Type B pancreatic cell (in vitro differentiated cells): ENCODE measurements around the gene FAM120A. TPM values are rescaled to one million over a fixed set of nuclear protein-coding genes. Genes with fewer than 3 reads are reported as not detected.

Experiments used
- DNase-seq: peaks from one replicate; pipeline ENCODE4 v3.0.0; 2021; ENCODE audit warnings: mixed read lengths; ENCODE audit not compliant: unreplicated experiment; ENCODE audit errors: extremely low spot score
- H3K27ac Mint-ChIP-seq: 2 replicates; pipeline ENCODE4 v1.8.0; 2021; ENCODE audit warnings: mild to moderate bottlenecking, mixed read lengths
- H3K27me3 Mint-ChIP-seq: 2 replicates; pipeline ENCODE4 v1.8.0; 2021; ENCODE audit warnings: mixed read lengths
- H3K36me3 Mint-ChIP-seq: 2 replicates; pipeline ENCODE4 v1.8.0; 2021; ENCODE audit warnings: mixed read lengths
- H3K4me1 Mint-ChIP-seq: one replicate; pipeline ENCODE4 v1.8.0; 2021; ENCODE audit warnings: mixed read lengths; ENCODE audit not compliant: unreplicated experiment
- H3K4me3 Mint-ChIP-seq: 2 replicates; pipeline ENCODE4 v1.8.0; 2021; ENCODE audit warnings: mild to moderate bottlenecking, mixed read lengths
- H3K9me3 Mint-ChIP-seq: 2 replicates; pipeline ENCODE4 v1.8.0; 2021; ENCODE audit warnings: mixed read lengths
- total RNA-seq: library from RNA; stranded (reverse); gene quantifications from 2 replicates; pipeline ENCODE4 v1.2.1, GENCODE V29; 2021; ENCODE audit warnings: low replicate concordance
- TF ChIP-seq, protein P1 (sequence below): fragments of 200-600 bp; sonication (generic); conservative IDR thresholded peaks from 2 replicates; pipeline ENCODE4 v1.5.0; 2021; ENCODE audit warnings: antibody characterized with exemption, mild to moderate bottlenecking

The FAM120A gene
- total RNA-seq, 1 donor from 2014 or later, result 72.5 TPM

DNA sequence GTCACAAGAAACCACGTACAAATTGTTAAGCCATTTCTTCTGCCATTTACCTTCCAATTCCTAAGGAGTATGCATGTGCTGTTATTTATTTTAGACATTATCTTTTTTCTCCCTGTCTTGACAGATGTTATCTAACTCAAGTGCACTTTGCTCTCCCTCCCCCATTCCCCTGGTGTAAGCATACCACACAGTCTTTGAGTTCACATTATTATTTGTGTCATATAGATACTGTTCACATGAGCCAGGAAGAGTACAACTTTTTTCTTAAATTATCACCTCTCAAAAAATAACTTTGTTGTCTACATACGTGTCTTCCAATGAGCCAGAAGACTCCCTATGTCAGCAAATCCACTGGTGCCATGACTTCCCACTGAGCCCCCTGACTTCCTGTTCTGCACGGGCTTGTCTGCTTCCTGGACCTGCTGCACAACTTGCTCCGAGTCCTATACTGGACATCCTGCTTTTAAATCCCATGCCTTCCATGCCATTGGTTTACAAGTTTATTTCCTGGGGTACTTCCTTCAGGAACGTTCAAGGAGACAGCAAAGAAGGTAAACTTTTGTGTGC is 19.9 kb upstream of the FAM120A start:
- no peak overlapping the region for H3K4me3 Mint-ChIP-seq
- no peaks in the 10 kb centered on the region for H3K36me3 Mint-ChIP-seq
- no peak overlapping the region for H3K27ac Mint-ChIP-seq
- no peak for DNase-seq
- H3K4me1 Mint-ChIP-seq, result peaks cover 9% of the 10 kb centered on the region
- TF ChIP-seq, protein P1, sequence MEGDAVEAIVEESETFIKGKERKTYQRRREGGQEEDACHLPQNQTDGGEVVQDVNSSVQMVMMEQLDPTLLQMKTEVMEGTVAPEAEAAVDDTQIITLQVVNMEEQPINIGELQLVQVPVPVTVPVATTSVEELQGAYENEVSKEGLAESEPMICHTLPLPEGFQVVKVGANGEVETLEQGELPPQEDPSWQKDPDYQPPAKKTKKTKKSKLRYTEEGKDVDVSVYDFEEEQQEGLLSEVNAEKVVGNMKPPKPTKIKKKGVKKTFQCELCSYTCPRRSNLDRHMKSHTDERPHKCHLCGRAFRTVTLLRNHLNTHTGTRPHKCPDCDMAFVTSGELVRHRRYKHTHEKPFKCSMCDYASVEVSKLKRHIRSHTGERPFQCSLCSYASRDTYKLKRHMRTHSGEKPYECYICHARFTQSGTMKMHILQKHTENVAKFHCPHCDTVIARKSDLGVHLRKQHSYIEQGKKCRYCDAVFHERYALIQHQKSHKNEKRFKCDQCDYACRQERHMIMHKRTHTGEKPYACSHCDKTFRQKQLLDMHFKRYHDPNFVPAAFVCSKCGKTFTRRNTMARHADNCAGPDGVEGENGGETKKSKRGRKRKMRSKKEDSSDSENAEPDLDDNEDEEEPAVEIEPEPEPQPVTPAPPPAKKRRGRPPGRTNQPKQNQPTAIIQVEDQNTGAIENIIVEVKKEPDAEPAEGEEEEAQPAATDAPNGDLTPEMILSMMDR, result no peak
- no peaks in the 10 kb centered on the region for H3K27me3 Mint-ChIP-seq
- H3K9me3 Mint-ChIP-seq, result peaks cover 5% of the 10 kb centered on the region

DNA sequence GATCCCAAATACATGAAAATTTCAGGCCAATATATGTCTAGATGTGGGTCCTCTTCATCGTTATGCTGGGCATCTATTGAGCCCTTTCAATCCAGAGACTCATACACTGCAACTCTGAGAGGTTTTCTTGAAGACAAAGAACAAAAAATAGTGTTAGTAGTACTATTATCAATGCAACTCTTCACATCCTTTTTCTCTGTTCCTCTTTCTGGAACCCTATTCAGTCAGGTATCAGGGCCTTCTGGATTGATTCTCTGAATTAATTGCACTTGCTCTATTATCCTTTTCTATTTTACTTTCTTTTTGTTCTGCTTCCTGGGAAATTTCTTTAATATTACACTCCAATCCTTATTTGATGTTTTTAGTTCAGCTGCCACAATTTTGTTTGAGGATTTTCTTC is 18.5 kb upstream of the FAM120A start:
- no peak for DNase-seq

DNA sequence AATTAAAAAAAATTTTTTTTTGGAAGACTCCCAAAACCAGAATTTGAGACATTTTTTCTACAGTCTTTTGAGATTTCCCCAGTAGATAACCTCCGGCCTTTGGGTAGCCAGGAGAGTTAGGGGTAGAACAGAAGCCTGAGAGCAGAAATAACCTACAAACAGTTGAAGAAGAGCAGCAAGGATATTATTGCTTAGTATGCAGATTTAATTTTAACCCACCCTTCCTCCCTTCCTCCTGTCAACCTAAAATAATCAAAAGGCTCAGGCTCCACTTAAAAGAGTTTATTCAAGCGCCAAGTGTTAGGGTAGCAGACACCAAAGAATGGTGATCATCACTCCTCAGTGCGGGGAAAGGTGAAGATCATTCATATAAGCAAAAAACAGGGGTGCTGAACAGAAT is 17.4 kb upstream of the FAM120A start:
- H3K27ac Mint-ChIP-seq, result no peak overlapping the region
- no peak overlapping the region for H3K4me3 Mint-ChIP-seq
- TF ChIP-seq, protein P1, result no peak
- no peaks in the 10 kb centered on the region for H3K27me3 Mint-ChIP-seq
- no peaks in the 10 kb centered on the region for H3K36me3 Mint-ChIP-seq
- H3K4me1 Mint-ChIP-seq, result peaks cover 9% of the 10 kb centered on the region
- H3K9me3 Mint-ChIP-seq, result peaks cover 5% of the 10 kb centered on the region
- no peak for DNase-seq

More for the DNA sequence above, 18.5 kb upstream of the FAM120A start:
- TF ChIP-seq, protein P1, result no peak
- Mint-ChIP-seq H3K4me1 (peaks cover 9% of the 10 kb centered on the region), H3K36me3 (no peaks in the 10 kb centered on the region), H3K4me3 (no peak overlapping the region), H3K9me3 (peaks cover 5% of the 10 kb centered on the region), H3K27me3 (no peaks in the 10 kb centered on the region), H3K27ac (no peak overlapping the region)

DNA sequence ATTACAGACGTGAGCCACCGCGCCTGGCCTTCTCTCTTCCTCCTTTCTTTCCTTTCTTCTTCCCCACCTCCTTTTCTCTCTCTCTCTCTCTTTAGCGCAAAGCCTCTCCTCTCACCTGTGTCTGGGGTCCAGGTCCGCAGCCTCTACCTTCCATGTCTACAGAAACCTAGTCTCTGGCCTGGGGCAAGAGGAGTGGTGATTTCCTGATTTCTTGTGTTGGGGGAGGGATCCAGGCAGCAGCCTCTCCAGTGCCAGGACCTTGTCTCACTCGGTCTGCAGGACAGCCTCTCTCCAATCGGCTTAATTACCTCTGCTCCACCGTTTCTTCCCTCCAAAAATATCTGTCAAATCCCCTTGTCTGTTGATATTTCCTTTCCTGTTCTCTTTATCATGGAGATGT is 16.1 kb upstream of the FAM120A start:
- H3K4me1 Mint-ChIP-seq, result peaks cover 9% of the 10 kb centered on the region
- TF ChIP-seq, protein P1, result no peak
- no peak overlapping the region for H3K4me3 Mint-ChIP-seq
- no peak overlapping the region for H3K27ac Mint-ChIP-seq
- no peaks in the 10 kb centered on the region for H3K27me3 Mint-ChIP-seq
- no peak for DNase-seq
- H3K36me3 Mint-ChIP-seq, result no peaks in the 10 kb centered on the region
- H3K9me3 Mint-ChIP-seq, result peaks cover 5% of the 10 kb centered on the region

DNA sequence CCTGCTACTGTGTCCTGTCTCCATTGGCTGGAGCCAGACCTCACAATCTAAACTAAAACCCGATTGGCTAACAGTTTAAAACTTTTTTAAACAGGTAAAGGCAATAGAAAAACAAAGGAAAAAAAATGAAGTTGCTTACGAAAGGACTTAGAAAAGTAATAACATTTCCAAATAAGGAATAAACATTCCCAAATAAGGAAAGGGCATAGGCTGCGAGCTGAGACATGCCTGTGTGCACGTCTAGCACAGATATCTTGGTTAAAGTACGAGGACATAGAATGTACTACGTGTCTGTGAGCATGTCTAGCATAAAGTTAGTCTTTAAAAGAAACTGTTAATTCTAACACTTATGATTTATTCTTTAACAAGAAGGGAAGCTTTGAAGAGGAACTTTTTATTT is 15.3 kb upstream of the FAM120A start:
- Mint-ChIP-seq H3K27me3 (no peaks in the 10 kb centered on the region), H3K27ac (no peak overlapping the region), H3K4me1 (peaks cover 9% of the 10 kb centered on the region), H3K36me3 (no peaks in the 10 kb centered on the region), H3K4me3 (no peak overlapping the region), H3K9me3 (peaks cover 5% of the 10 kb centered on the region)
- no peak for DNase-seq
- TF ChIP-seq, protein P1, result no peak
